Measurements from ENCODE around the gene PAQR8.

PAQR8 gene

GRCh38 chr6:52403086-52403485 is 41.1 kb downstream of the PAQR8 start:
- Histone ChIP-seq H3K4me3 (ENCODE audit: low read depth in 1 of 5, low read length in 5 of 5) (no peak overlapping the region), H3K36me3 (ENCODE audit: control insufficient read depth in 5 of 5, insufficient read depth in 5 of 5, low read length in 5 of 5) (peaks cover 0 to 21% (median 8%) of the 10 kb centered on the region in 5 donors), H3K27ac (ENCODE audit: low read depth, low read length) (no peak overlapping the region), H3K9me3 (ENCODE audit: control insufficient read depth in 5 of 5, low read length in 5 of 5) (no peaks in the 10 kb centered on the region), H3K4me1 (ENCODE audit: control insufficient read depth in 5 of 5, insufficient read depth in 5 of 5, low read length in 5 of 5) (peaks cover 0 to 5% (median 0%) of the 10 kb centered on the region in 5 donors), H3K9ac (ENCODE audit: low read length in 5 of 5) (no peak overlapping the region), H3K27me3 (ENCODE audit: control insufficient read depth in 5 of 5, insufficient read depth in 4 of 5, low read length in 5 of 5) (no peaks in the 10 kb centered on the region)

- no peak overlapping the region for H3K9ac ChIP-seq (ENCODE audit: low read length in 5 of 5)
- H3K27me3 ChIP-seq (ENCODE audit: control insufficient read depth in 5 of 5, insufficient read depth in 4 of 5, low read length in 5 of 5), result no peaks in the 10 kb centered on the region
- no peaks in the 10 kb centered on the region for H3K9me3 ChIP-seq (ENCODE audit: control insufficient read depth in 5 of 5, low read length in 5 of 5)
- H3K4me1 ChIP-seq (ENCODE audit: control insufficient read depth in 5 of 5, insufficient read depth in 5 of 5, low read length in 5 of 5), result peaks cover 0 to 5% (median 0%) of the 10 kb centered on the region in 5 donors
- H3K27ac ChIP-seq (ENCODE audit: low read depth, low read length), result no peak overlapping the region
- peaks cover 0 to 21% (median 8%) of the 10 kb centered on the region in 5 donors for H3K36me3 ChIP-seq (ENCODE audit: control insufficient read depth in 5 of 5, insufficient read depth in 5 of 5, low read length in 5 of 5)
- H3K4me3 ChIP-seq (ENCODE audit: low read depth in 1 of 5, low read length in 5 of 5), result no peak overlapping the region
These were observed 41.7 kb downstream of the PAQR8 start for GRCh38 chr6:52403627-52404026.

DNA sequence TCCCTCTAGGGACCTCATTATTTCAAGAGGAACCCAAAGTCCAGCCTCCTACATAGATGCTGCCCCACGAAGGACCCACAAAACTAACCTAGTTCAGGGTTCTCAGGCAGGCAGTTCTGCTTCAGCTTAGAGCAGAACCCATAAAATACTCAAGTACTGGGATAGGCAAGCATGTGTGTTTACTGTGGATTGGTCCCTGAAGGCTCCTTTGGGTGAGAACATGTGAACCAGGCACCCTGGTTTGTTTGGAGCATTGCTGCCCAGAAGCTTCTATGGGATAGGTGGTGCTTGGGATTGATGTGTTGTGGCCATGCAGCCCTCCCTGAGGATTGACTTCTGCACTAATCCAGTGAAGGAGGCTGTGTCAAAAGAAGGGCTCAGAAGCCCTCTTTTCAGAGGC is 43.3 kb downstream of the PAQR8 start:
- Histone ChIP-seq H3K9ac (ENCODE audit: low read length in 5 of 5) (no peak overlapping the region), H3K4me1 (ENCODE audit: control insufficient read depth in 5 of 5, insufficient read depth in 5 of 5, low read length in 5 of 5) (peaks cover 0 to 5% (median 2%) of the 10 kb centered on the region in 5 donors), H3K27me3 (ENCODE audit: control insufficient read depth in 5 of 5, insufficient read depth in 4 of 5, low read length in 5 of 5) (no peaks in the 10 kb centered on the region), H3K9me3 (ENCODE audit: control insufficient read depth in 5 of 5, low read length in 5 of 5) (no peaks in the 10 kb centered on the region), H3K4me3 (ENCODE audit: low read depth in 1 of 5, low read length in 5 of 5) (no peak overlapping the region), H3K36me3 (ENCODE audit: control insufficient read depth in 5 of 5, insufficient read depth in 5 of 5, low read length in 5 of 5) (peaks cover 0 to 21% (median 8%) of the 10 kb centered on the region in 5 donors), H3K27ac (ENCODE audit: low read depth, low read length) (no peak overlapping the region)

- no peaks in the 10 kb centered on the region for H3K9me3 ChIP-seq (ENCODE audit: control insufficient read depth in 5 of 5, low read length in 5 of 5)
- H3K27ac ChIP-seq (ENCODE audit: low read depth, low read length), result no peak overlapping the region
- H3K4me3 ChIP-seq (ENCODE audit: low read depth in 1 of 5, low read length in 5 of 5), result no peak overlapping the region
- H3K4me1 ChIP-seq (ENCODE audit: control insufficient read depth in 5 of 5, insufficient read depth in 5 of 5, low read length in 5 of 5), result peaks cover 0 to 5% (median 2%) of the 10 kb centered on the region in 5 donors
- H3K36me3 ChIP-seq (ENCODE audit: control insufficient read depth in 5 of 5, insufficient read depth in 5 of 5, low read length in 5 of 5), result peaks cover 0 to 21% (median 8%) of the 10 kb centered on the region in 5 donors
- H3K9ac ChIP-seq (ENCODE audit: low read length in 5 of 5), result no peak overlapping the region
- H3K27me3 ChIP-seq (ENCODE audit: control insufficient read depth in 5 of 5, insufficient read depth in 4 of 5, low read length in 5 of 5), result no peaks in the 10 kb centered on the region
These were observed 45.5 kb downstream of the PAQR8 start for GRCh38 chr6:52407467-52407866.

DNA sequence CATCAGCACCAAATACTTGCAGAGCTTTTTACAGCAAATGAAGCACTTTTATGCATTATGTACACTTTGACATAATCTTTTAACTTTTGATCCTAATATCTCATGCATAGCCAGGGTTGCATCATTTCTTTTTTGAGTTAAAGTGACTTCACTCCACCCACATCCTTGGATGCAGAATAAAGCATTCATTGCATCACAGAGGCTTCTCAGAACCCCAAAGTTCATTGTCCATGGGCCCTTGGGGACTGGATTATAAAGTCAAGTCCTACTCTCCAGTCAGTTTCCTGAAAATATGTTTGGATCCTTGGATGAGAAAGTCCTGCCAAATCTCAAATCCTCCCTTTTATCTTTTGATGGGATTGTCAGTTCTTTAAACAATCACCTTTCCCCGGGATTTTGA is 47.5 kb downstream of the PAQR8 start:
- Histone ChIP-seq H3K27me3 (ENCODE audit: control insufficient read depth in 5 of 5, insufficient read depth in 4 of 5, low read length in 5 of 5) (no peaks in the 10 kb centered on the region), H3K4me3 (ENCODE audit: low read depth in 1 of 5, low read length in 5 of 5) (no peak overlapping the region), H3K9me3 (ENCODE audit: control insufficient read depth in 5 of 5, low read length in 5 of 5) (no peaks in the 10 kb centered on the region), H3K4me1 (ENCODE audit: control insufficient read depth in 5 of 5, insufficient read depth in 5 of 5, low read length in 5 of 5) (peaks cover 0 to 5% (median 2%) of the 10 kb centered on the region in 5 donors), H3K36me3 (ENCODE audit: control insufficient read depth in 5 of 5, insufficient read depth in 5 of 5, low read length in 5 of 5) (peaks cover 0 to 3% (median 0%) of the 10 kb centered on the region in 5 donors), H3K9ac (ENCODE audit: low read length in 5 of 5) (no peak overlapping the region), H3K27ac (ENCODE audit: low read depth, low read length) (no peak overlapping the region)

DNA sequence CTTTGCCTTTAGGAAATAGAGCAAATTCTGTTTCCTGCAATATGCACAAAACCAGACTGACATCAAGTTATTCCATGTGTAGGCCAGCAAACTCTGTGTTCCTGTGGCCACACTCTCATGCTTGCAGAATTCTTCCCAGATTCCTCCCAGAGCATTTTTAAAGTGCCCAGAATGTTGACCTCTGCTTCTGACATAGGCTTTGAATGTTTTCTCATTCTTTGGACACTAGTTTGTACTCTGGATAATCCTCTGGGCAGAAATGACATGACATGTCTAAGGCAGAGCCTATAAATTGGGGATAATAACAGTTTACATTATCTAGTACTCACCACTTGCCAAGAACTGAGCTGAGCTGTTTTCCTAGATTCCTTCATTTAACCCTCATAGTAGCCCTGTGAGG is 49.0 kb downstream of the PAQR8 start:
- Histone ChIP-seq H3K4me3 (ENCODE audit: low read depth in 1 of 5, low read length in 5 of 5) (no peak overlapping the region), H3K9ac (ENCODE audit: low read length in 5 of 5) (no peak overlapping the region), H3K27ac (ENCODE audit: low read depth, low read length) (no peak overlapping the region), H3K9me3 (ENCODE audit: control insufficient read depth in 5 of 5, low read length in 5 of 5) (no peaks in the 10 kb centered on the region), H3K4me1 (ENCODE audit: control insufficient read depth in 5 of 5, insufficient read depth in 5 of 5, low read length in 5 of 5) (peaks cover 0 to 5% (median 2%) of the 10 kb centered on the region in 5 donors), H3K27me3 (ENCODE audit: control insufficient read depth in 5 of 5, insufficient read depth in 4 of 5, low read length in 5 of 5) (no peaks in the 10 kb centered on the region), H3K36me3 (ENCODE audit: control insufficient read depth in 5 of 5, insufficient read depth in 5 of 5, low read length in 5 of 5) (no peaks in the 10 kb centered on the region)

- H3K9me3 ChIP-seq (ENCODE audit: control insufficient read depth in 5 of 5, low read length in 5 of 5), result no peaks in the 10 kb centered on the region
- H3K4me3 ChIP-seq (ENCODE audit: low read depth in 1 of 5, low read length in 5 of 5), result no peak overlapping the region
- H3K4me1 ChIP-seq (ENCODE audit: control insufficient read depth in 5 of 5, insufficient read depth in 5 of 5, low read length in 5 of 5), result peaks cover 2 to 5% (median 3%) of the 10 kb centered on the region in 5 donors
- no peak overlapping the region for H3K9ac ChIP-seq (ENCODE audit: low read length in 5 of 5)
- H3K27me3 ChIP-seq (ENCODE audit: control insufficient read depth in 5 of 5, insufficient read depth in 4 of 5, low read length in 5 of 5), result no peaks in the 10 kb centered on the region
- no peak overlapping the region for H3K27ac ChIP-seq (ENCODE audit: low read depth, low read length)
- H3K36me3 ChIP-seq (ENCODE audit: control insufficient read depth in 5 of 5, insufficient read depth in 5 of 5, low read length in 5 of 5), result no peaks in the 10 kb centered on the region
These were observed 50.0 kb downstream of the PAQR8 start for GRCh38 chr6:52411911-52412310.

GRCh38 chr6:52415333-52415732 is 53.4 kb downstream of the PAQR8 start:
- Histone ChIP-seq H3K4me1 (ENCODE audit: control insufficient read depth in 5 of 5, insufficient read depth in 5 of 5, low read length in 5 of 5) (peaks cover 0 to 14% (median 10%) of the 10 kb centered on the region in 5 donors), H3K36me3 (ENCODE audit: control insufficient read depth in 5 of 5, insufficient read depth in 5 of 5, low read length in 5 of 5) (no peaks in the 10 kb centered on the region), H3K27ac (ENCODE audit: low read depth, low read length) (no peak overlapping the region), H3K4me3 (ENCODE audit: low read depth in 1 of 5, low read length in 5 of 5) (no peak overlapping the region), H3K9me3 (ENCODE audit: control insufficient read depth in 5 of 5, low read length in 5 of 5) (no peaks in the 10 kb centered on the region), H3K27me3 (ENCODE audit: control insufficient read depth in 5 of 5, insufficient read depth in 4 of 5, low read length in 5 of 5) (no peaks in the 10 kb centered on the region), H3K9ac (ENCODE audit: low read length in 5 of 5) (no peak overlapping the region)

- no peak overlapping the region for H3K9ac ChIP-seq (ENCODE audit: low read length in 5 of 5)
- H3K36me3 ChIP-seq (ENCODE audit: control insufficient read depth in 5 of 5, insufficient read depth in 5 of 5, low read length in 5 of 5), result no peaks in the 10 kb centered on the region
- no peaks in the 10 kb centered on the region for H3K9me3 ChIP-seq (ENCODE audit: control insufficient read depth in 5 of 5, low read length in 5 of 5)
- H3K4me1 ChIP-seq (ENCODE audit: control insufficient read depth in 5 of 5, insufficient read depth in 5 of 5, low read length in 5 of 5), result peaks cover 0 to 21% (median 17%) of the 10 kb centered on the region in 5 donors
- no peak overlapping the region for H3K27ac ChIP-seq (ENCODE audit: low read depth, low read length)
- H3K4me3 ChIP-seq (ENCODE audit: low read depth in 1 of 5, low read length in 5 of 5), result no peak overlapping the region
- no peaks in the 10 kb centered on the region for H3K27me3 ChIP-seq (ENCODE audit: control insufficient read depth in 5 of 5, insufficient read depth in 4 of 5, low read length in 5 of 5)
These were observed 54.1 kb downstream of the PAQR8 start for GRCh38 chr6:52415917-52416628.

- Histone ChIP-seq H3K9ac (ENCODE audit: low read length in 5 of 5) (no peak overlapping the region), H3K36me3 (ENCODE audit: control insufficient read depth in 5 of 5, insufficient read depth in 5 of 5, low read length in 5 of 5) (no peaks in the 10 kb centered on the region), H3K4me1 (ENCODE audit: control insufficient read depth in 5 of 5, insufficient read depth in 5 of 5, low read length in 5 of 5) (peaks cover 0 to 23% (median 18%) of the 10 kb centered on the region in 5 donors), H3K4me3 (ENCODE audit: low read depth in 1 of 5, low read length in 5 of 5) (no peak overlapping the region), H3K27ac (ENCODE audit: low read depth, low read length) (no peak overlapping the region), H3K9me3 (ENCODE audit: control insufficient read depth in 5 of 5, low read length in 5 of 5) (no peaks in the 10 kb centered on the region), H3K27me3 (ENCODE audit: control insufficient read depth in 5 of 5, insufficient read depth in 4 of 5, low read length in 5 of 5) (no peaks in the 10 kb centered on the region)
These were observed 54.7 kb downstream of the PAQR8 start for GRCh38 chr6:52416629-52417151.

All from subcutaneous abdominal adipose tissue (tissue), 5 donors.